Measurements from ENCODE around the gene MRPL11. TPM values are rescaled to one million over a fixed set of nuclear protein-coding genes. Genes with fewer than 3 reads are reported as not detected.
A peak's percentile ranks its signal among the peaks of the same experiment; 100 is the strongest.

MRPL11 gene
- polyA plus RNA-seq, 1 donor (not counting 4 experiments of a cell fraction or from before 2014, with no cell fraction given): 51.7 TPM

GRCh38 chr11:66418986-66419308 is 19.7 kb downstream of the MRPL11 start:
- H3K9me3 ChIP-seq (ENCODE audit: control insufficient read depth, low read depth, low read length): no peaks in the 10 kb centered on the region
- H3K79me2 ChIP-seq (ENCODE audit: control insufficient read depth, insufficient read depth, low read length): no peaks in the 10 kb centered on the region
- no peak overlapping the region for H3K27ac ChIP-seq (ENCODE audit: control insufficient read depth, insufficient read depth, low read length)
- H3K4me2 ChIP-seq (ENCODE audit: control insufficient read depth, extremely low read depth, insufficient read depth, low read depth, low read length): no peak overlapping the region
- no peaks in the 10 kb centered on the region for H3K9me1 ChIP-seq (ENCODE audit: control insufficient read depth, extremely low read depth, insufficient read depth, low read length)
- peaks cover 13% of the 10 kb centered on the region for H4K20me1 ChIP-seq (ENCODE audit: control insufficient read depth, extremely low read depth, insufficient read depth, low read length)
- H3K9ac ChIP-seq (ENCODE audit: control insufficient read depth, extremely low read depth, insufficient read depth, low read length): no peak overlapping the region
- FAIRE-seq: no peak
- H3K36me3 ChIP-seq (ENCODE audit: control insufficient read depth in 2 of 2, extremely low read depth in 1 of 2, insufficient read depth in 2 of 2, low read length in 2 of 2): no peaks in the 10 kb centered on the region
- H3K4me3 ChIP-seq (ENCODE audit: control insufficient read depth in 2 of 3, extremely low read depth in 1 of 3, insufficient read depth in 2 of 3, low read depth in 1 of 3, low read length in 3 of 3): no peak overlapping the region
- peaks cover 5% of the 10 kb centered on the region for H3K4me1 ChIP-seq (ENCODE audit: control insufficient read depth, extremely low read depth, insufficient read depth, low read length)
- TF ChIP-seq EZH2 (IDR thresholded peaks at IDR 0.05; ENCODE audit: low read length): no peak
- H2AFZ ChIP-seq (ENCODE audit: control insufficient read depth, low read length): no peak overlapping the region
- dilution Hi-C loops (cut with MboI; ENCODE audit: extremely low pct_ligation_motif_present, low sequenced_read_pairs): no loop called here
- no peak for DNase-seq (ENCODE audit: low read depth, low spot score)
- peaks cover 39% of the 10 kb centered on the region for H3K27me3 ChIP-seq (ENCODE audit: control insufficient read depth, extremely low read depth, insufficient read depth, low read length)

GRCh38 chr11:66418168-66418985 is 20.3 kb downstream of the MRPL11 start:
- no peak for DNase-seq (ENCODE audit: low read depth, low spot score)
- H3K9me3 ChIP-seq (ENCODE audit: control insufficient read depth, low read depth, low read length): no peaks in the 10 kb centered on the region
- no peak overlapping the region for H2AFZ ChIP-seq (ENCODE audit: control insufficient read depth, low read length)
- no peaks in the 10 kb centered on the region for H3K9me1 ChIP-seq (ENCODE audit: control insufficient read depth, extremely low read depth, insufficient read depth, low read length)
- H3K9ac ChIP-seq (ENCODE audit: control insufficient read depth, extremely low read depth, insufficient read depth, low read length): no peak overlapping the region
- no peak for TF ChIP-seq EZH2 (IDR thresholded peaks at IDR 0.05; ENCODE audit: low read length)
- peak; percentile 60 to 67 (median 60) for TF ChIP-seq CTCF (optimal IDR thresholded peaks at IDR 0.05 in 1 of 3, IDR thresholded peaks at IDR 0.05 in 1 of 3, conservative IDR thresholded peaks at IDR 0.05 in 1 of 3; ENCODE audit: extremely low read depth in 1 of 3, insufficient read depth in 2 of 3, low read length in 3 of 3)
- no peaks in the 10 kb centered on the region for H3K36me3 ChIP-seq (ENCODE audit: control insufficient read depth in 2 of 2, extremely low read depth in 1 of 2, insufficient read depth in 2 of 2, low read length in 2 of 2)
- H3K4me2 ChIP-seq (ENCODE audit: control insufficient read depth, extremely low read depth, insufficient read depth, low read depth, low read length): no peak overlapping the region
- FAIRE-seq: peak; percentile 23
- H3K27ac ChIP-seq (ENCODE audit: control insufficient read depth, insufficient read depth, low read length): no peak overlapping the region
- H3K79me2 ChIP-seq (ENCODE audit: control insufficient read depth, insufficient read depth, low read length): no peaks in the 10 kb centered on the region
- H3K4me1 ChIP-seq (ENCODE audit: control insufficient read depth, extremely low read depth, insufficient read depth, low read length): peaks cover 5% of the 10 kb centered on the region
- peaks cover 44% of the 10 kb centered on the region for H3K27me3 ChIP-seq (ENCODE audit: control insufficient read depth, extremely low read depth, insufficient read depth, low read length)
- dilution Hi-C loops (cut with MboI; ENCODE audit: extremely low pct_ligation_motif_present, low sequenced_read_pairs): no loop called here
- no peak overlapping the region for H3K4me3 ChIP-seq (ENCODE audit: control insufficient read depth in 2 of 3, extremely low read depth in 1 of 3, insufficient read depth in 2 of 3, low read depth in 1 of 3, low read length in 3 of 3)
- peaks cover 13% of the 10 kb centered on the region for H4K20me1 ChIP-seq (ENCODE audit: control insufficient read depth, extremely low read depth, insufficient read depth, low read length)
